ENCODE measurements around the gene APBA1.

Gene APBA1

GRCh38 chr9:69574057-69574456 lies 98.1 kb downstream of the APBA1 start:
- no peak for DNase-seq

GRCh38 chr9:69573651-69574050 lies 98.5 kb downstream of the APBA1 start:
- no peak for DNase-seq

- DNase-seq = no peak
Measured at GRCh38 chr9:69572611-69573010, 99.6 kb downstream of the APBA1 start.

GRCh38 chr9:69571032-69571431 lies 101.1 kb downstream of the APBA1 start:
- DNase-seq = no peak

- DNase-seq = no peak
Measured at GRCh38 chr9:69569738-69570451, 102.3 kb downstream of the APBA1 start.

- DNase-seq = no peak
Measured at GRCh38 chr9:69564557-69564956, 107.6 kb downstream of the APBA1 start.

- no peak for DNase-seq
Measured at GRCh38 chr9:69559126-69559525, 113.0 kb downstream of the APBA1 start.

GRCh38 chr9:69556707-69557106 lies 115.5 kb downstream of the APBA1 start:
- no peak for DNase-seq

GRCh38 chr9:69555802-69556201 lies 116.4 kb downstream of the APBA1 start:
- no peak for DNase-seq

GRCh38 chr9:69554945-69555344 lies 117.2 kb downstream of the APBA1 start:
- DNase-seq = no peak

- peak; percentile 13 to 30 for DNase-seq
Measured at GRCh38 chr9:69549310-69550202, 122.6 kb downstream of the APBA1 start.

GRCh38 chr9:69548681-69549080 lies 123.5 kb downstream of the APBA1 start:
- peak; percentile 34 to 38 for DNase-seq

- peak; percentile 5 to 9 for DNase-seq
Measured at GRCh38 chr9:69546265-69546664, 125.9 kb downstream of the APBA1 start.

- DNase-seq = peak; percentile 47 to 63
Measured at GRCh38 chr9:69542942-69543704, 129.0 kb downstream of the APBA1 start.

- DNase-seq = no peak
Measured at GRCh38 chr9:69542058-69542457, 130.1 kb downstream of the APBA1 start.

GRCh38 chr9:69535911-69536310 lies 136.3 kb downstream of the APBA1 start:
- DNase-seq = no peak

GRCh38 chr9:69535286-69535832 lies 136.8 kb downstream of the APBA1 start:
- DNase-seq = no peak

- no peak for DNase-seq
Measured at GRCh38 chr9:69532396-69532795, 139.8 kb downstream of the APBA1 start.

GRCh38 chr9:69527454-69527853 lies 144.7 kb downstream of the APBA1 start:
- no peak for DNase-seq

GRCh38 chr9:69526699-69527098 lies 145.5 kb downstream of the APBA1 start:
- no peak for DNase-seq

GRCh38 chr9:69519470-69520240 lies 152.5 kb downstream of the APBA1 start:
- no peak for DNase-seq

Data from hippocampal formation (tissue), 2 donors.